K562 (cell line): ENCODE results near the gene ZNF280D. TPM values are rescaled to one million over a fixed set of nuclear protein-coding genes. Genes with fewer than 3 reads are reported as not detected.

Source experiments
- ATAC-seq: fragments of 200-7000 bp; cut with Tn5 transposase; 3 replicates; pipeline ENCODE4 v1.9.1; 2020; ENCODE audit warnings: moderate library complexity
- BruUV-seq: library from RNA; stranded (reverse); fragments of 400-500 nt; replicated peaks from 2 replicates; lab custom pipeline; 2021; lab: Mats Ljungman, UMichigan
- CTCF ChIA-PET: fragments of 300-600 bp; formaldehyde crosslinking; extraction: SDS; loops from one replicate; lab custom pipeline; 2021; ENCODE audit warnings: low intra/inter-chr PET ratio; lab: Yijun Ruan, JAX
- POLR2A ChIA-PET: fragments of 300-600, 350-650 bp; sonication (Branson Sonifier 250); formaldehyde crosslinking; extraction: SDS; loops from one replicate; lab custom pipeline; 2021; ENCODE audit warnings: antibody characterized with exemption, inconsistent platforms; lab: Yijun Ruan, JAX
- DNase-seq, 4 experiments: peaks; one replicate each; pipeline versions ENCODE4 v3.0.0 to v3.0.0-alpha.2; 2011 to 2018; ENCODE audit warnings: low spot score in 3 of 4, mixed read lengths in 3 of 4; ENCODE audit errors: extremely low read depth in 1 of 4
- FAIRE-seq: peaks from 2 replicates; lab custom pipeline; 2011; peaks lifted over from hg19 to GRCh38; lab: Jason Lieb, UNC
- H2AFZ ChIP-seq: 2 replicates; pipeline ENCODE4 v1.6.0; 2011; ENCODE audit warnings: low read depth, low read length, control low read depth, inconsistent platforms
- H3K27ac ChIP-seq: fragments of 200-600 bp; 3 replicates; pipeline ENCODE4 v1.8.0; 2011; ENCODE audit warnings: low read depth, mild to moderate bottlenecking, control low read depth, inconsistent platforms, low read length, moderate library complexity, mixed read lengths; ENCODE audit errors: extremely low read depth
- H3K27me3 ChIP-seq, 2 experiments: fragments of 300-600 bp in 1 of 2; 2 replicates in 1 of 2; 3 replicates in 1 of 2; pipeline versions ENCODE4 v1.6.0 to v1.8.0; 2011; ENCODE audit warnings: inconsistent platforms in 2 of 2, low read length in 2 of 2, mild to moderate bottlenecking in 1 of 2, mixed read lengths in 1 of 2, moderate library complexity in 1 of 2; ENCODE audit not compliant: control insufficient read depth in 2 of 2, insufficient read depth in 2 of 2
- H3K36me3 ChIP-seq: fragments of 300-600 bp; 3 replicates; pipeline ENCODE4 v1.8.0; 2011; ENCODE audit warnings: mild to moderate bottlenecking, low read length, inconsistent platforms; ENCODE audit not compliant: control insufficient read depth, insufficient read depth
- H3K4me1 ChIP-seq, 2 experiments: fragments of 200-600 bp in 1 of 2; replicated peaks in 1 of 2; 2 replicates in 1 of 2; 3 replicates in 1 of 2; pipeline versions ENCODE4 v1.5.1 to v1.8.0; 2011; ENCODE audit warnings: inconsistent platforms in 2 of 2, low read length in 2 of 2, mild to moderate bottlenecking in 1 of 2, mixed read lengths in 1 of 2, moderate library complexity in 1 of 2; ENCODE audit not compliant: control insufficient read depth in 2 of 2, insufficient read depth in 2 of 2
- H3K4me2 ChIP-seq: 2 replicates; pipeline ENCODE4 v1.6.1; 2011; ENCODE audit warnings: low read length, control low read depth, inconsistent platforms, mixed read lengths; ENCODE audit not compliant: insufficient read depth
- H3K4me3 ChIP-seq: fragments of 200-600 bp; sonication (generic), shearing (Covaris generic); 2 replicates; pipeline ENCODE4 v1.5.1; 2016; ENCODE audit warnings: control low read depth, inconsistent platforms
- H3K79me2 ChIP-seq: fragments of 200-600 bp; 3 replicates; pipeline ENCODE4 v1.8.0; 2011; ENCODE audit warnings: low read length, inconsistent platforms; ENCODE audit not compliant: control insufficient read depth, insufficient read depth
- H3K9ac ChIP-seq, 2 experiments: 2 replicates each; pipeline versions ENCODE4 v1.6.0 to v1.6.1; 2011; ENCODE audit warnings: low read depth in 2 of 2, low read length in 2 of 2, control low read depth in 1 of 2, inconsistent platforms in 1 of 2, mild to moderate bottlenecking in 1 of 2, mixed read lengths in 1 of 2; ENCODE audit not compliant: insufficient read depth in 1 of 2
- H3K9me1 ChIP-seq: one replicate; pipeline ENCODE4 v1.6.0; 2011; ENCODE audit warnings: inconsistent platforms, mild to moderate bottlenecking, low read length, moderate library complexity; ENCODE audit not compliant: control insufficient read depth, insufficient read depth
- H3K9me3 ChIP-seq: replicated peaks from 2 replicates; pipeline ENCODE4 v1.5.1; 2011; ENCODE audit warnings: low read depth, low read length, inconsistent platforms; ENCODE audit not compliant: control insufficient read depth, insufficient read depth
- H4K20me1 ChIP-seq: replicated peaks from 2 replicates; pipeline ENCODE4 v1.6.1; 2011; ENCODE audit warnings: low read length, inconsistent platforms, mixed read lengths; ENCODE audit not compliant: control insufficient read depth, insufficient read depth
- CEBPG ChIP-seq, 3 experiments: fragments of 200-800 bp in 1 of 3; sonication (Bioruptor generic) in 1 of 3; sonication (generic) in 1 of 3; formaldehyde crosslinking in 1 of 3; IDR thresholded peaks in 2 of 3; conservative IDR thresholded peaks in 1 of 3; 2 replicates each; pipeline versions ENCODE4 v1.6.1 to v1.8.0; 2016 to 2022; ENCODE audit warnings: missing compliant biosample characterization in 2 of 3, missing genetic modification characterization in 2 of 3, mild to moderate bottlenecking in 1 of 3, missing genetic modification reagents in 1 of 3
- MECOM ChIP-seq: fragments of 250-450 bp; sonication (Bioruptor Pico); IDR thresholded peaks from 2 replicates; pipeline ENCODE4 v1.8.0; 2022; ENCODE audit warnings: inconsistent platforms
- NFYB ChIP-seq: IDR thresholded peaks from 2 replicates; pipeline ENCODE4 v1.6.1; 2011; ENCODE audit warnings: mild to moderate bottlenecking, moderate library complexity; ENCODE audit not compliant: insufficient read length; ENCODE audit errors: extremely low read depth
- RFX1 ChIP-seq: fragments of 450-650 bp; IDR thresholded peaks from 2 replicates; pipeline ENCODE4 v1.6.1; 2016; ENCODE audit warnings: mild to moderate bottlenecking, moderate library complexity
- SETDB1 ChIP-seq: IDR thresholded peaks from one replicate; pipeline ENCODE4 v1.6.1; 2012; ENCODE audit warnings: low read length, control low read depth, inconsistent platforms
- SLC30A9 ChIP-seq: fragments of 250-450 bp; sonication (Bioruptor Pico); IDR thresholded peaks from 2 replicates; pipeline ENCODE4 v1.8.0; 2022; ENCODE audit warnings: mild to moderate bottlenecking, moderate library complexity
- SP1 ChIP-seq: sonication (generic); formaldehyde crosslinking; IDR thresholded peaks from 2 replicates; pipeline ENCODE4 v1.8.1; 2022; ENCODE audit warnings: mild to moderate bottlenecking, missing genetic modification reagents
- TARDBP ChIP-seq: fragments of 450-650 bp; IDR thresholded peaks from 2 replicates; pipeline ENCODE4 v1.6.1; 2016
- TRIM24 ChIP-seq, 2 experiments: fragments of 450-650 bp; IDR thresholded peaks; 2 replicates each; pipeline ENCODE4 v1.6.1; 2016
- ZNF830 ChIP-seq: fragments of 250-450 bp; sonication (Bioruptor Pico); IDR thresholded peaks from 2 replicates; pipeline ENCODE4 v1.5.0; 2021; ENCODE audit warnings: mild to moderate bottlenecking
- WGBS: fragments of 100-300 bp; shearing (Covaris generic); methylation state at CpG from one replicate; pipeline ENCODE4 v1.1.6; 2016; ENCODE audit warnings: low coverage, mixed read lengths; ENCODE audit not compliant: insufficient coverage; ENCODE audit errors: missing lambda C conversion rate; 5-methylcytosine and 5-hydroxymethylcytosine counted together
- in situ Hi-C: fragments of 300-500 bp; cut with MboI; formaldehyde crosslinking; loops from 4 replicates; pipeline ENCODE4 v1.15.0; 2018; ENCODE audit warnings: inconsistent platforms, mixed read lengths
- intact Hi-C: fragments of 100-400 bp; cut with micrococcal nuclease; formaldehyde crosslinking; loops from 2 replicates; pipeline ENCODE4 v1.14.2; 2022
- polyA plus RNA-seq, 8 experiments: library from polyadenylated mRNA; depleted of rRNA in 4 of 8; stranded (reverse) in 5 of 8; unstranded in 3 of 8; fragments of >200 nt; fragmentation: Nextera tagmentation in 2 of 8; fragmentation: Illumina TruSeq in 1 of 8; extraction: Ambion mirVana in 2 of 8; extraction: Trizol in 1 of 8; gene quantifications; 2 replicates each; pipeline versions ENCODE4 v1.2.1 to v1.2.3, GENCODE V29; 2011 to 2014; ENCODE audit warnings: inconsistent platforms in 1 of 8, missing spikeins in 1 of 8
- total RNA-seq, 7 experiments: library from RNA; depleted of rRNA in 6 of 7; stranded (reverse); fragments of >200 nt in 6 of 7; fragmentation: Illumina TruSeq in 2 of 7; extraction: Trizol in 2 of 7; gene quantifications; 2 replicates each; pipeline versions ENCODE4 v1.2.1 to v1.2.3, GENCODE V29; 2011 to 2021; ENCODE audit warnings: low replicate concordance in 1 of 7
- TF ChIP-seq, protein P1 (sequence below): sonication (generic); formaldehyde crosslinking; IDR thresholded peaks from 2 replicates; pipeline ENCODE4 v1.8.1; 2022; ENCODE audit warnings: missing genetic modification reagents
- TF ChIP-seq, protein P2 (sequence below): sonication (generic); formaldehyde crosslinking; IDR thresholded peaks from 2 replicates; pipeline ENCODE4 v1.8.0; 2023; ENCODE audit warnings: missing genetic modification reagents, mild to moderate bottlenecking, borderline replicate concordance
- TF ChIP-seq, protein P3 (sequence below): sonication (generic); formaldehyde crosslinking; IDR thresholded peaks from 2 replicates; pipeline ENCODE4 v1.8.0; 2022; ENCODE audit warnings: mild to moderate bottlenecking, missing genetic modification reagents, borderline replicate concordance

ZNF280D gene
- total and polyA plus RNA-seq, 9 of the 15 experiments (the other 6 are each of a cell fraction or from before 2014, with no cell fraction given): 8.3 to 21.8 (median 18.4) TPM

DNA sequence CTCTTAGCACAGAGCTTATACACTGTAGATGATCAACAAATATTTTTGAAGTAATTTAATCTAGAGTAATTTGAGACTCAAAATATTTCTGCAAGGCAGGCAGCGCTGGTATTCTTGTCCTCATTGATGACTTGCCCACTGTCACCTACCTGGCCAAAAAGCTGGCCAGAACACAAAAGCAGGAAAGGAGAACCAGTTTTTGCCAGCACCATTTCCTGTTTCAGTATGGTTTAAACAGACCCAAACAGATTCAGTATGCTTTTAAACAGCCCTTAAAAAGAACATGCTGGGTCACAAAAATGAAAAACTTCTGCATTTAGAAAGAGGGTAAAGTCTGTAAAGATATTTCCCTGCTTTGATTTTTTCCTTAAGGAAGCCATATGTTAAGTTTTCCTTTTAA is 42.3 kb upstream of the ZNF280D start (continued):
- TF ChIP-seq SETDB1: no peak
- no peak for TF ChIP-seq RFX1

DNA sequence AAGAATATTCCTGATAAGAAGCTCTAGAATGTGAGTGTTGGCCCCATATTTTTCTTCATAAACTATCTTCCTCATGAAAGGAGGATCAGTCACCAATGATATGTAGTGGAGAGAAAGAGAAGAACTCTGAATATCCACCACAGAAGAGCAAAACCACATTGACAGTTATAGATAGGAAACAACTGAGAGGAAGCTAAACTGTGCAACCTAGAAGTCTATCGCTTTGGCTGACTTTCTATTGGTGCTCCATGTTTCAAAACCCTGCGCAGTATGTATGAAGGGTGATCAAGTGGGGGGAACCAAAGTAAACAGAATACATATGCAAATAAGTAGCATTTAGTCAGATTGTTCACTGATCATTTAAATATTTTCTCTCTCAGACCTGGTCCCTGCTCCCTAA is 41.0 kb upstream of the ZNF280D start:
- Histone ChIP-seq H3K9me1 (no peaks in the 10 kb centered on the region), H3K9me3 (no peaks in the 10 kb centered on the region), H3K79me2 (no peaks in the 10 kb centered on the region), H3K4me2 (no peak overlapping the region)
- in situ Hi-C loops: no loop called here
- intact Hi-C loops: no loop called here
- ChIA-PET POLR2A (no interaction called here), CTCF (no interaction called here)
- FAIRE-seq: no peak
- TF ChIP-seq, protein P1, sequence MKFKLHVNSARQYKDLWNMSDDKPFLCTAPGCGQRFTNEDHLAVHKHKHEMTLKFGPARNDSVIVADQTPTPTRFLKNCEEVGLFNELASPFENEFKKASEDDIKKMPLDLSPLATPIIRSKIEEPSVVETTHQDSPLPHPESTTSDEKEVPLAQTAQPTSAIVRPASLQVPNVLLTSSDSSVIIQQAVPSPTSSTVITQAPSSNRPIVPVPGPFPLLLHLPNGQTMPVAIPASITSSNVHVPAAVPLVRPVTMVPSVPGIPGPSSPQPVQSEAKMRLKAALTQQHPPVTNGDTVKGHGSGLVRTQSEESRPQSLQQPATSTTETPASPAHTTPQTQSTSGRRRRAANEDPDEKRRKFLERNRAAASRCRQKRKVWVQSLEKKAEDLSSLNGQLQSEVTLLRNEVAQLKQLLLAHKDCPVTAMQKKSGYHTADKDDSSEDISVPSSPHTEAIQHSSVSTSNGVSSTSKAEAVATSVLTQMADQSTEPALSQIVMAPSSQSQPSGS (CRISPR knock-in tag): no peak
- TF ChIP-seq, protein P2, sequence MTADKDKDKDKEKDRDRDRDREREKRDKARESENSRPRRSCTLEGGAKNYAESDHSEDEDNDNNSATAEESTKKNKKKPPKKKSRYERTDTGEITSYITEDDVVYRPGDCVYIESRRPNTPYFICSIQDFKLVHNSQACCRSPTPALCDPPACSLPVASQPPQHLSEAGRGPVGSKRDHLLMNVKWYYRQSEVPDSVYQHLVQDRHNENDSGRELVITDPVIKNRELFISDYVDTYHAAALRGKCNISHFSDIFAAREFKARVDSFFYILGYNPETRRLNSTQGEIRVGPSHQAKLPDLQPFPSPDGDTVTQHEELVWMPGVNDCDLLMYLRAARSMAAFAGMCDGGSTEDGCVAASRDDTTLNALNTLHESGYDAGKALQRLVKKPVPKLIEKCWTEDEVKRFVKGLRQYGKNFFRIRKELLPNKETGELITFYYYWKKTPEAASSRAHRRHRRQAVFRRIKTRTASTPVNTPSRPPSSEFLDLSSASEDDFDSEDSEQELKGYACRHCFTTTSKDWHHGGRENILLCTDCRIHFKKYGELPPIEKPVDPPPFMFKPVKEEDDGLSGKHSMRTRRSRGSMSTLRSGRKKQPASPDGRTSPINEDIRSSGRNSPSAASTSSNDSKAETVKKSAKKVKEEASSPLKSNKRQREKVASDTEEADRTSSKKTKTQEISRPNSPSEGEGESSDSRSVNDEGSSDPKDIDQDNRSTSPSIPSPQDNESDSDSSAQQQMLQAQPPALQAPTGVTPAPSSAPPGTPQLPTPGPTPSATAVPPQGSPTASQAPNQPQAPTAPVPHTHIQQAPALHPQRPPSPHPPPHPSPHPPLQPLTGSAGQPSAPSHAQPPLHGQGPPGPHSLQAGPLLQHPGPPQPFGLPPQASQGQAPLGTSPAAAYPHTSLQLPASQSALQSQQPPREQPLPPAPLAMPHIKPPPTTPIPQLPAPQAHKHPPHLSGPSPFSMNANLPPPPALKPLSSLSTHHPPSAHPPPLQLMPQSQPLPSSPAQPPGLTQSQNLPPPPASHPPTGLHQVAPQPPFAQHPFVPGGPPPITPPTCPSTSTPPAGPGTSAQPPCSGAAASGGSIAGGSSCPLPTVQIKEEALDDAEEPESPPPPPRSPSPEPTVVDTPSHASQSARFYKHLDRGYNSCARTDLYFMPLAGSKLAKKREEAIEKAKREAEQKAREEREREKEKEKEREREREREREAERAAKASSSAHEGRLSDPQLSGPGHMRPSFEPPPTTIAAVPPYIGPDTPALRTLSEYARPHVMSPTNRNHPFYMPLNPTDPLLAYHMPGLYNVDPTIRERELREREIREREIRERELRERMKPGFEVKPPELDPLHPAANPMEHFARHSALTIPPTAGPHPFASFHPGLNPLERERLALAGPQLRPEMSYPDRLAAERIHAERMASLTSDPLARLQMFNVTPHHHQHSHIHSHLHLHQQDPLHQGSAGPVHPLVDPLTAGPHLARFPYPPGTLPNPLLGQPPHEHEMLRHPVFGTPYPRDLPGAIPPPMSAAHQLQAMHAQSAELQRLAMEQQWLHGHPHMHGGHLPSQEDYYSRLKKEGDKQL (CRISPR knock-in tag): no peak
- no peak for TF ChIP-seq CEBPG (CRISPR knock-in tag; IDR thresholded peaks at IDR 0.05)
- no peak for TF ChIP-seq CEBPG (tag; conservative IDR thresholded peaks at IDR 0.05 in 1 of 2, IDR thresholded peaks at IDR 0.05 in 1 of 2)
- no peak for TF ChIP-seq SLC30A9 (CRISPR knock-in tag)
- TF ChIP-seq SP1 (CRISPR knock-in tag): no peak
- TF ChIP-seq MECOM: no peak
- no peak for TF ChIP-seq TARDBP
- no peak for TF ChIP-seq ZNF830 (CRISPR knock-in tag)
- no peak for TF ChIP-seq TRIM24 (IDR thresholded peaks at IDR 0.05)
- no peak for TF ChIP-seq NFYB
- TF ChIP-seq, protein P3, sequence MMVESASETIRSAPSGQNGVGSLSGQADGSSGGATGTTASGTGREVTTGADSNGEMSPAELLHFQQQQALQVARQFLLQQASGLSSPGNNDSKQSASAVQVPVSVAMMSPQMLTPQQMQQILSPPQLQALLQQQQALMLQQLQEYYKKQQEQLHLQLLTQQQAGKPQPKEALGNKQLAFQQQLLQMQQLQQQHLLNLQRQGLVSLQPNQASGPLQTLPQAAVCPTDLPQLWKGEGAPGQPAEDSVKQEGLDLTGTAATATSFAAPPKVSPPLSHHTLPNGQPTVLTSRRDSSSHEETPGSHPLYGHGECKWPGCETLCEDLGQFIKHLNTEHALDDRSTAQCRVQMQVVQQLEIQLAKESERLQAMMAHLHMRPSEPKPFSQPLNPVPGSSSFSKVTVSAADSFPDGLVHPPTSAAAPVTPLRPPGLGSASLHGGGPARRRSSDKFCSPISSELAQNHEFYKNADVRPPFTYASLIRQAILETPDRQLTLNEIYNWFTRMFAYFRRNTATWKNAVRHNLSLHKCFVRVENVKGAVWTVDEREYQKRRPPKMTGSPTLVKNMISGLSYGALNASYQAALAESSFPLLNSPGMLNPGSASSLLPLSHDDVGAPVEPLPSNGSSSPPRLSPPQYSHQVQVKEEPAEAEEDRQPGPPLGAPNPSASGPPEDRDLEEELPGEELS (CRISPR knock-in tag): no peak
- TF ChIP-seq, all 486 proteins: peak for 0
- Histone ChIP-seq H3K9ac (no peak overlapping the region), H4K20me1 (no peaks in the 10 kb centered on the region), H2AFZ (peak overlapping the region; percentile 61), H3K27me3 (no peaks in the 10 kb centered on the region), H3K4me3 (no peak overlapping the region), H3K27ac (no peak overlapping the region), H3K4me1 (peaks cover 0 to 12% of the 10 kb centered on the region in 2 experiments; a peak in 3 of 5 replicates), H3K36me3 (no peaks in the 10 kb centered on the region)
- ATAC-seq (no peak), DNase-seq (no peak)
- BruUV-seq: no TSS peak
- 57% methylated on average over 2 of the region's 2 CpGs for WGBS
